Mesodermal cell (in vitro differentiated cells): ENCODE data around the gene EBLN1. TPM values are rescaled to one million over a fixed set of nuclear protein-coding genes. Genes with fewer than 3 reads are reported as not detected.
A peak's percentile ranks its signal among the peaks of the same experiment; 100 is the strongest.

ENCODE experiments used
- H3K27ac ChIP-seq: 2 replicates; pipeline ENCODE4 v1.7.0; 2013; ENCODE audit warnings: mild to moderate bottlenecking, low read depth, low read length, moderate library complexity; ENCODE audit not compliant: severe bottlenecking
- H3K36me3 ChIP-seq: 2 replicates; pipeline ENCODE4 v1.7.1; 2013; ENCODE audit warnings: mild to moderate bottlenecking, low read length, moderate library complexity; ENCODE audit not compliant: control insufficient read depth, insufficient read depth
- H3K4me1 ChIP-seq: one replicate; pipeline ENCODE4 v1.7.1; 2013; ENCODE audit warnings: mild to moderate bottlenecking, low read length; ENCODE audit not compliant: insufficient read depth, control insufficient read depth, poor library complexity, severe bottlenecking
- H3K4me3 ChIP-seq: 2 replicates; pipeline ENCODE4 v1.7.0; 2013; ENCODE audit warnings: low read length, control low read depth, mild to moderate bottlenecking; ENCODE audit not compliant: insufficient read depth, poor library complexity, severe bottlenecking; ENCODE audit errors: extremely low read depth
- H3K9me3 ChIP-seq: 2 replicates; pipeline ENCODE4 v1.7.1; 2013; ENCODE audit warnings: mild to moderate bottlenecking, low read length, moderate library complexity; ENCODE audit not compliant: control insufficient read depth
- WGBS, 2 experiments: methylation state at CpG; one replicate each; pipeline ENCODE4 v1.1.5; 2013; ENCODE audit warnings: missing lambda C conversion rate in 2 of 2; ENCODE audit not compliant: insufficient coverage in 2 of 2; 5-methylcytosine and 5-hydroxymethylcytosine counted together
- polyA plus RNA-seq, 2 experiments: library from polyadenylated mRNA; stranded (reverse); fragments of 50-300 nt; gene quantifications; one replicate each; pipeline ENCODE4 v1.2.3, GENCODE V29; 2013

Gene EBLN1
- not detected for polyA plus RNA-seq (2013, experiment 1 of 2)
- not detected for polyA plus RNA-seq (2013, experiment 2 of 2)

DNA sequence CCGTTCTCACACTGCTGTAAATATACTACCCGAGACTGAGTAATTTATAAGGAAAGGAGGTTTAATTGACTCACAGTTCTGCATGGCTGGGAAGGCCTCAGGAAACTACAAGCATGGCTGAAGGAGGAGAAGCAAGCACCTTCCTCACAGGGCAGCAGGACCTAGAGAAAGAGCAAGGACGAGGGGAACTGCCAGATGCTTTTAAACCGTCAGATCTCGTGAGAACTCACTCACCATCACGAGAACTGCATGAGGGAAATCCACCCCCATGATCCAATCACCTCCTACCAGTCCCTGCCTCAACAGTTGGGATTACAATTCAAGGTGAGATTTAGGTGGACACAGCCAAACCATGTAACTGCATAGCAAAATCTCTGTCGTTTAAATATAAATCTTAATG, at the start of gene EBLN1:
TSS of gene EBLN1 (minus strand) at position 174 of the 400 bp plus-strand sequence. CDS start 8,032 bp downstream, outside the sequence.
- Histone ChIP-seq H3K36me3 (no peaks in the 10 kb centered on the region), H3K9me3 (no peaks in the 10 kb centered on the region), H3K4me3 (no peak within 1 kb of the TSS), H3K4me1 (no peaks in the 10 kb centered on the region), H3K27ac (no peak within 1 kb of the TSS)
- WGBS, 2 experiments: 93% methylated on average over 5 of the region's 7 CpGs; no CpG with 5 or more reads in 1 of the 2 experiments

DNA sequence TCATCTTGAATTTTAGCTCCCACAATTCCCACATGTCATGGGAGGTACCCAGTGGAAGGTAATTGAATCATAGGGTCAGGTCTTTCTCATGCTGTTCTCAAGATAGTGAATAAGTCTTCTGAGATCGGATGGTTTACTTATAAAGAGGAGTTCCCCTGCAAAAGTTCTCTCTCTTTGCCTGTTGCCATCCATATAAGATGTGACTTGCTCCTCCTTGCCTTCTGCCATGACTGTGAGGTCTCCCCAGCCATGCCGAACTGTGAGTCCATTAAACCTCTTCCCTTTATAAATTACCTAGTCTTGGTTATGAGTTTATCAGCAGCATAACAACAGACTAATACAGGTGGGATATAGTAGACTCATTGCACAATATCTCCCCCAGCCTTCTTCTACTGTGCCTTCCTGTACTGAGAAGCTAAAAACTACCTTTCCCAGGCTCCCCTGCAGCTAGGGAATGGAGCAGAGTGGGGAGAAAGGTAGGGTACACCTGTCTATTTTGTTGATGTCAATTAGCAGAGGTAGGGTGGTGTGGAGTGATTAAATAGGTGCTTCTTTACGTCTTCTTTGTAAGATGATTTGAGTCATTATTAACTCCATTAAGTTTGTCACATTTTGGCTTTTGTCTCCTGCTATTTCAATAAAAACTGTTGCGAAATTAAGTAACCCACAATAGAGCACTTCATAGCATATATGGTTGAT, 48.2 kb upstream of the EBLN1 start:
- H3K9me3 ChIP-seq: no peaks in the 10 kb centered on the region
- 100% methylated on average over 1 of the region's 4 CpGs; no CpG with 5 or more reads in 1 of the 2 experiments for WGBS, 2 experiments
- H3K36me3 ChIP-seq: no peaks in the 10 kb centered on the region
- no peak overlapping the region for H3K27ac ChIP-seq
- no peaks in the 10 kb centered on the region for H3K4me1 ChIP-seq
- no peak overlapping the region for H3K4me3 ChIP-seq

DNA sequence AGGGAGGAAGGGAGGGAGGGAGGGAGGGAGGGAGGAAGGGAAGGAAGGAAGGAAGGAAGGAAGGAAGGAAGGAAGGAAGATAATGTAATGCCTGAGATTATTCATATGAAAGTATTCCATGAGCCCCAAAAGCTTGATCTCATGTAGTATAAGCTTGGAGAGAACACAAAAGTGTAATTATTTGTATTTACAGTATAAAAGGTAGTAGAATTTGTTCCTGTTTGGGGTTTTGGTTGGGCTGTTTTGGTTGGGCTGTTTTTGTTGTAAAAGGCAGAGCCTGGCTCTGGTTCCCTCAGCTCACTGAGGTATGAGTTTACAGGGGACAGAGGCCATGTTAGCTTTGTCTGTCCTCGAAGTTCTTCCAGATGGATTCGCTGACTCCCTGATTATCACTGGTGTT, 45.3 kb upstream of the EBLN1 start:
- no peaks in the 10 kb centered on the region for H3K9me3 ChIP-seq
- no peak overlapping the region for H3K27ac ChIP-seq
- 90 to 100% methylated on average over 2 of the region's 2 CpGs for WGBS, 2 experiments
- no peak overlapping the region for H3K4me3 ChIP-seq
- H3K36me3 ChIP-seq: no peaks in the 10 kb centered on the region
- H3K4me1 ChIP-seq: no peaks in the 10 kb centered on the region

DNA sequence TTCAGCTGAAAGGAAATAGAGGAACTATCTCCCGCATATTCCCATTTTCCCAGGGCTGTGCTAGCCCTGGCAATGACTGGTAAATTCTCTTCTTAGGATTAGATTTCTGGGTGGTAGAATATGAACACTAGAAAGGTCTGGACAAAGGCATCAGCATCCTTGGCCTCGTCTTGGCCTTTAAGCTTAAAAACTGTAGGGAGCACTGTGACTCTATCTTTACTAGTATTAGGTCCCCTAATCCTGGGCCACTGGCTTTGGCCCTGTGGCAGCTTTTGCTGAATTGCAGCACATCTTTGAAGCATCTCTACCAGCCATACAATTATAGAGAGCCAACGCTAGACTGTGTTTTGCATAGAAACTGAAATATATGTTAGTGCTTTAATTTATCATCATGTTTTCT, 41.5 kb upstream of the EBLN1 start:
- Histone ChIP-seq H3K36me3 (no peaks in the 10 kb centered on the region), H3K4me3 (no peak overlapping the region), H3K9me3 (no peaks in the 10 kb centered on the region), H3K27ac (no peak overlapping the region), H3K4me1 (no peaks in the 10 kb centered on the region)
- 57 to 80% methylated on average over 1 of the region's 3 CpGs for WGBS, 2 experiments

DNA sequence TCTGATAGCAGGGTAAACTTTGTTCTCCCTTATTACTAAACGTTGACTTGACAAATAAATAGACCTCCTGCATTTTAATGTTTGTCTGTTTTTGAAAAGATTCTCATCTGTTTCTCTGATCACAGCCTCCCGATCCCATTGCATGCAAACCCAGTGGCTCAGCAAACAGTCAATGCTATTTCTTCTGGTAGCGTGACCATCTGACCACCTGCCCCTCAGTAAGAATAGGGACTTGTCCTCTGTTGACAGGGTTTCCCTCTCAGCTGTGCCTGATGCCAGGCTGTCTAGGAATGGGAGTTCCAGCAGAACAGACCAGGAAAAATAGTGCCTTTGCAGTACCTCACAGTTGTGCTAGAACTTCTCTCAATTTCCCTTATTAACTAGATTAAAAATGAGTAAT, 40.7 kb upstream of the EBLN1 start:
- no peak overlapping the region for H3K4me3 ChIP-seq
- H3K36me3 ChIP-seq: no peaks in the 10 kb centered on the region
- H3K27ac ChIP-seq: no peak overlapping the region
- 77 to 100% methylated on average over 1 to 2 of the region's 3 CpGs for WGBS, 2 experiments
- H3K4me1 ChIP-seq: no peaks in the 10 kb centered on the region
- no peaks in the 10 kb centered on the region for H3K9me3 ChIP-seq

DNA sequence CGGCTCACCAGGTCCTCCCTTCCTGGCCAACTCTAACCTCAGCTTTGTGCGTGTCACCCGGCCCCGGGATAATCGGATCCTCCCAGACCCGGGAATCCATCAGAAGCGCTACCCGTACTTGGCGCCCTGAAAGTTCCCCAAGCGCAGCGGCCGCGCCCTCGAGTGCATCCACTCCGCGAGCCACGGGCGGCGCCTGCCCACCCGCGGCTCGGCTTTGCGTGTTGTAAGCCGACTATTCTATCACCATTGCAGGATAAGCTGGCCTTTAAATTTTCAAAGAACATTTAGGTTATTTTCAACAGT, 35.7 kb upstream of the EBLN1 start:
- no peak overlapping the region for H3K27ac ChIP-seq
- H3K4me1 ChIP-seq: peaks cover 3% of the 10 kb centered on the region
- H3K4me3 ChIP-seq: no peak overlapping the region
- WGBS, 2 experiments: 6 to 9% methylated on average over 14 to 21 of the region's 24 CpGs
- H3K9me3 ChIP-seq: no peaks in the 10 kb centered on the region
- no peaks in the 10 kb centered on the region for H3K36me3 ChIP-seq

DNA sequence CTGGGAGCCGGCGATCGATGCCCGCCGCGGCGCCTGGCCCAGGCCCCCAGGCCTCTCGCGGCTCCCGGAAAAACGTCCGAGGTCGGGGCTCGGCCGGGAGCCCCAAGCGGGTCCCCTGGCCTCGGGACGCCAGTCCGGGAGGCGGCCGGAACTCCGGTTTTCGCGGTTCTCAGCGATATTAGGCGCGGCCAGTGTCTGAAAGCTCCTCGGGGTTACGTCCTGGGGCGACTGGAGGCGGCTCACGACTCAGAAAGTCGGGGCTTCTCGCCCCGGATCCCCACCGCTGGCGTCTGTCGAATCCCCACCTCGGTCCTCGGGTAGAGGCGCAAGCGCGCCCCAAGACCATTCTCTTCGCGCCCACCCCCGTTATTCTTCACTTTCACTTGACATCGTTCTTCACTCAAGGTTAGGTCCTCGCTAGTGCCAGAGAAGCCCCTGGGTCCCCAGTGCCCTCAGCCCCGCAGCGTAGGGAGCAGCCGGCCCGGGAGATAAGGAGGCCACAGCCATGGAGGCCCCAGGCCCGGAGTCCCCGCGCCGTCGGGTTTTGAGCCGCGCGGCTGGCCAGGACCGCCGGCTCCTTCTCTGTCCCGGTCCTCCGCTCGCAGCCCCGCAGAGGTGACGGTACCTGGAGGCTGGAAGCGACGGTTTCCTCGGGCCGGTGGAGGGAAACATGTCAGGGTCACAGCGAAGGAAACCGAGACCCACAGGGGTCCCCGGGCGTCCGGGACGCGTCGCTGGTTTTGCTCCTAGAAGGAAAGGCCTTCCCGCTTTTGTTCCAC, 35.2 kb upstream of the EBLN1 start:
- Histone ChIP-seq H3K27ac (no peak overlapping the region), H3K9me3 (no peaks in the 10 kb centered on the region), H3K4me3 (peak overlapping the region; percentile 48), H3K36me3 (no peaks in the 10 kb centered on the region), H3K4me1 (peaks cover 3% of the 10 kb centered on the region)
- WGBS, 2 experiments: 1% methylated on average over 69 to 76 of the region's 80 CpGs

DNA sequence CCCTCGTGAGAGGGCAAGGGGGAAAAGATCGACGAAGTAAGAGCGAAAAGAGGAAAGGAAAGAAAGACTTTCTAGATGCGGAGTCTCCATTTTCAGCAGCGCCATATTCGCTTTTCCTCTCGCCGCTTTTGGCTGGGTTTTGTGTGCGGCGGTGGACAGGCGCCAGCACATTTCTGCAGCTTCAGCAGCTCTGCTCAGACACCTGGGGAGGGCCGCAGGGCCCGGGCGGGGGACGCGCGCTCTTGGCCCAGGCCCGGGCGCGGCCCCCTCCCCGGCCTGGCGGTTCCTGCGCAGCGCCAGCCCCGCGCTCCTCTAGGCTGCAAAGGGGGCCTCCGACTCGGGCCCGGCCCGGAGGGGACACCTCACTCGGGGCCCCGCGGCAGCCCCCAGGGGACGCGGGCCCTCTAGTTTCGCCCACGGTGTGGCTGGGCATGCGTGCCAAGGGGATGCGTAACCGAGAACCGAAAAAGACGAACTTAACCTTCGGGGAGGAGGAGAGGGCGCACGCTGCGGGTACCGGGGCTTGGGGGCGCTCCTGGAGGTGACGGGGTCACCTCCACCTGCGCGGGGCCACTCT, 34.5 kb upstream of the EBLN1 start:
- H3K36me3 ChIP-seq: no peaks in the 10 kb centered on the region
- WGBS, 2 experiments: 0 to 1% methylated on average over 36 to 52 of the region's 52 CpGs
- peak overlapping the region; percentile 48 for H3K4me3 ChIP-seq
- no peak overlapping the region for H3K27ac ChIP-seq
- H3K4me1 ChIP-seq: peaks cover 3% of the 10 kb centered on the region
- H3K9me3 ChIP-seq: no peaks in the 10 kb centered on the region

DNA sequence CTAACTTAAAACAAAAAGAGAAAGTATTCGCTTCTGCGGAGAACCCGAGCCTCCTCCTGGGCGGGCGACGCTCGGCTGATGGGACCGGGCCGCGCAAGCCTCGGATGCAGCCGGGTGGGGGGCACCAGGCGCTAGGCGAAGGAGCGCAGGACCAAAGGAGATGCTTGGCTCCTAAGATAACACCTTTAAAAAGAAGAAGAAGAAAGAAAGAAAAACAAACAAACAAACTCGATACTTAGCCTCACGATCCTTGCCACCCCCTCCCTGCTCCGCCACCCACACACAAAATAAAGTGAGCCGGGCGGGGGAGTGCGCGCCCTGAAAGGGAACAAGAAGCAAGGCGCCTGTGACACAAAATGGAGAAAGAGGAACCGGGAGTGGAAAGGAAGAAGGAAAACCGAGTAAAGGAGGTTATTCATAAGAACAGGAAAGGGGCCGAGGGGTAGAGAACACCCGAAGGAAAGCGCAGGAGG, 34.0 kb upstream of the EBLN1 start:
- peak overlapping the region; percentile 48 for H3K4me3 ChIP-seq
- H3K27ac ChIP-seq: no peak overlapping the region
- 0 to 2% methylated on average over 14 to 16 of the region's 28 CpGs for WGBS, 2 experiments
- no peaks in the 10 kb centered on the region for H3K36me3 ChIP-seq
- H3K4me1 ChIP-seq: peaks cover 3% of the 10 kb centered on the region
- H3K9me3 ChIP-seq: no peaks in the 10 kb centered on the region

DNA sequence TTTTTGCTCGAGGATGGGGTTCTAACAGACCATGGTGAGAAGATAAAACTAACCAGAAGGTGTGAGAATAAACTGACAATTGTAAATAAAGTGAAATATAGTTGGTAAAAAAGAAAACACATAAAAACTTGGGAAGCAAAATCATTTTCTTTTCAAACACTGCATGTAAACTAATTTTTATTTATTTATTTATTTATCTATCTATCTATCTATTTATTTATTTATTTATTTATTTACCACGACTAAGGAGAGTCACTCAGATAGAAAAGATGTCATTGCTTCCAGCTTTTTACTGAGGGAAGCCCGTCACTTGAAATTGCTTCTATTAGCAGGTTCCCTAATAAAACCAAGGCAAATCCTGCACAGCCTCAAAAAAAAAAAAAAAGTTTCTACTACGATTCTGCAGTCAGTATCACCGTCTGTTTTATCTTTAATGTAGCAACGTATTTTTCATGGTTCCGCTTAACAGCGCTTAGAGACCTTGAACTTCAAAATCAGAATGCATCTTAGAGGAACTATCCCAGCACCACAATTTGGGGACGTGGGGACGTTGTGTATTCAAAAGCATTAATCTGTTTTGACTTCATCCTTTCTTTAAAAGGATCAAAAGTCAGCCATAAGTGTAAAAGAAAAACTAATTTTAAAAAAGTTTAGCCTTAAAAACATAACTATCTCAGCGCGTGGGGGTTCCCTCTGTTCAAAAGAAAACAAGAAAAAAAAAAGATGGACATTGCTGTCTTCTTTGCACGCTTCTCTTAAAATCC, 33.3 kb upstream of the EBLN1 start:
- Histone ChIP-seq H3K4me3 (peak overlapping the region; percentile 48), H3K27ac (no peak overlapping the region), H3K9me3 (no peaks in the 10 kb centered on the region), H3K36me3 (no peaks in the 10 kb centered on the region), H3K4me1 (peaks cover 3% of the 10 kb centered on the region)
- 8 to 10% methylated on average over 4 to 6 of the region's 13 CpGs for WGBS, 2 experiments
